ENCODE measurements around the gene CES3. TPM values are rescaled to one million over a fixed set of nuclear protein-coding genes. Genes with fewer than 3 reads are reported as not detected.
"Not testable (repeated sequence)": the region's sequence is repeated elsewhere in the genome, so short reads cannot be mapped to it uniquely, and the experiment has no call there.

Gene CES3
- total and polyA plus RNA-seq, 2 experiments from 2014 or later = 6.4 to 12.8 TPM

GRCh38 chr16:66933776-66934137, 27.3 kb upstream of the CES3 start:
- no peak for DNase-seq (ENCODE audit: low read depth in 1 of 2, low spot score in 1 of 2)
- no peak for TF ChIP-seq CTCF (IDR thresholded peaks at IDR 0.05; ENCODE audit: low read depth, low read length)
- H3K9me3 ChIP-seq (ENCODE audit: low read depth) = no peaks in the 10 kb centered on the region
- no peak overlapping the region for H3K27ac ChIP-seq
- H3K36me3 ChIP-seq = peaks cover under 1% of the 10 kb centered on the region
- H3K4me1 ChIP-seq (ENCODE audit: low read depth) = peaks cover 27% of the 10 kb centered on the region
- H3K4me3 ChIP-seq = peak overlapping the region; percentile 62
- H3K27me3 ChIP-seq = no peaks in the 10 kb centered on the region

- DNase-seq (ENCODE audit: low read depth in 1 of 2, low spot score in 1 of 2) = peak; percentile 87 to 90
- no peak for TF ChIP-seq CTCF (IDR thresholded peaks at IDR 0.05; ENCODE audit: low read depth, low read length)
- Histone ChIP-seq H3K27me3 (no peaks in the 10 kb centered on the region), H3K4me1 (ENCODE audit: low read depth) (peaks cover 27% of the 10 kb centered on the region), H3K36me3 (peaks cover 5% of the 10 kb centered on the region), H3K9me3 (ENCODE audit: low read depth) (no peaks in the 10 kb centered on the region), H3K4me3 (peak within 1 kb of the TSS; percentile 62), H3K27ac (peak within 1 kb of the TSS; percentile 83)
These were observed 26.8 kb upstream of the CES3 start, which contains the start of gene CIAO2B for GRCh38 chr16:66934138-66934838. TSS of gene CIAO2B (minus strand) at chr16:66934402. CDS start at chr16:66934364, 38 bp downstream.

GRCh38 chr16:66934839-66935313, 26.2 kb upstream of the CES3 start:
- H3K9me3 ChIP-seq (ENCODE audit: low read depth); H3K36me3 ChIP-seq; H3K27me3 ChIP-seq; DNase-seq (ENCODE audit: low read depth in 1 of 2, low spot score in 1 of 2): not testable (repeated sequence)
- peaks cover 25% of the 10 kb centered on the region for H3K4me1 ChIP-seq (ENCODE audit: low read depth)
- peak overlapping the region; percentile 62 for H3K4me3 ChIP-seq
- H3K27ac ChIP-seq = peak overlapping the region; percentile 83

DNA sequence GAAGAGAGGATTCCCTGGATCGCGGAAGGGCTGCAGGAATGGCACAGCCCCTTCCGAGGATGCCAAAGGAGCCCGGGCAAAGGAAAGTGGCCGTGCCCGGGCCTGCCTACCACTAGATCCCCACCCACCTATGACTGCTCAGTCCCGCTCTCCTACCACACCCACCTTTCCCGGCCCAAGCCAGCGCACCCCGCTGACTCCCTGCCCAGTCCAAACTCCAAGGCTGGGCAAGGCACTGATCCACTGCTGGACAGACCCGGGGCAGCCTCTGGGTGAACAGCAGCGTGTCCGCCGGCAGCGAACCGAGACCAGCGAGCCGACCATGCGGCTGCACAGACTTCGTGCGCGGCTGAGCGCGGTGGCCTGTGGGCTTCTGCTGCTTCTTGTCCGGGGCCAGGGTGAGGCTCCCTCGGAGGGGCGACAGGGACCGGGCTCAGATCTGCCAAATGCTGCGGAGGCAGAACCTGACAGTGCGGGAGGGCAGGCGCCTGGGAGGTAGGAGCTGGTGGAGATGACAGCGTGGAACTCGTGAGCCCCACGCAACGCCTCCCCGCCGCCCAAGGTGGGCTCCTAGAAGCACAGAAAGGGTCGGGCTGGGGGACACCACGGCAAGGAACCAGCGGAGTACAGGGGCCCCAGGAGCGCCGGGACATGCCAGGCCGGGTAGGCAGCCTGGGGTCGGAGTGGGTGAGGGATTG, 25.6 kb upstream of the CES3 start, which contains the start of gene CES2:
TSS of gene CES2 (plus strand) at position 203 of the 698 bp plus-strand sequence. CDS start at position 323, 120 bp downstream.
- H3K4me3 ChIP-seq = peak within 1 kb of the TSS; percentile 62
- peaks cover 6% of the 10 kb centered on the region for H3K36me3 ChIP-seq
- DNase-seq (ENCODE audit: low read depth in 1 of 2, low spot score in 1 of 2) = no peak
- H3K9me3 ChIP-seq (ENCODE audit: low read depth) = no peaks in the 10 kb centered on the region
- no peaks in the 10 kb centered on the region for H3K27me3 ChIP-seq
- TF ChIP-seq CTCF (IDR thresholded peaks at IDR 0.05; ENCODE audit: low read depth, low read length) = no peak
- peaks cover 19% of the 10 kb centered on the region for H3K4me1 ChIP-seq (ENCODE audit: low read depth)
- H3K27ac ChIP-seq = peak within 1 kb of the TSS; percentile 83

- no peaks in the 10 kb centered on the region for H3K9me3 ChIP-seq (ENCODE audit: low read depth)
- DNase-seq (ENCODE audit: low read depth in 1 of 2, low spot score in 1 of 2) = no peak
- H3K4me3 ChIP-seq = peak overlapping the region; percentile 62
- H3K36me3 ChIP-seq = peaks cover 16% of the 10 kb centered on the region
- no peak for TF ChIP-seq CTCF (IDR thresholded peaks at IDR 0.05; ENCODE audit: low read depth, low read length)
- H3K27me3 ChIP-seq = no peaks in the 10 kb centered on the region
- peaks cover 19% of the 10 kb centered on the region for H3K4me1 ChIP-seq (ENCODE audit: low read depth)
- no peak overlapping the region for H3K27ac ChIP-seq
These were observed 24.6 kb upstream of the CES3 start for GRCh38 chr16:66936462-66936861.

Measured in cardiac muscle cell (in vitro differentiated cells and primary cell).